Upper lobe of left lung (tissue), 6 donors: ENCODE data around the gene DNAJA2. TPM values are rescaled to one million over a fixed set of nuclear protein-coding genes. Genes with fewer than 3 reads are reported as not detected.

Experiments
- ATAC-seq, 2 donors: fragments of 200-7000 bp; cut with Tn5 transposase; one replicate each; pipeline ENCODE4 v1.9.1; 2022; ENCODE audit warnings: mild to moderate bottlenecking in 2 of 2, moderate library complexity in 2 of 2; ENCODE audit not compliant: low FRiP score in 2 of 2
- DNase-seq, 2 donors: peaks; one replicate each; pipeline ENCODE4 v3.0.0-alpha.2; 2019 to 2020
- H3K27ac ChIP-seq, 4 donors: fragments of 200-600 bp; sonication (generic); one replicate each; pipeline ENCODE4 v1.5.1; 2016 to 2019
- H3K27me3 ChIP-seq, 4 donors: fragments of 200-600 bp; sonication (generic); one replicate each; pipeline ENCODE4 v1.5.1; 2017 to 2019
- H3K36me3 ChIP-seq, 4 donors: fragments of 200-600 bp; sonication (generic); one replicate each; pipeline ENCODE4 v1.5.1; 2016 to 2019
- H3K4me1 ChIP-seq, 4 donors: fragments of 200-600 bp; sonication (generic); one replicate each; pipeline ENCODE4 v1.5.1; 2018 to 2019
- H3K4me3 ChIP-seq, 4 donors: fragments of 200-600 bp; sonication (generic); one replicate each; pipeline ENCODE4 v1.5.1; 2017 to 2019; ENCODE audit warnings: mild to moderate bottlenecking in 2 of 4, moderate library complexity in 1 of 4
- H3K9me3 ChIP-seq, 4 donors: fragments of 200-600 bp; sonication (generic); one replicate each; pipeline ENCODE4 v1.5.1; 2018 to 2019
- CTCF ChIP-seq, 6 experiments: fragments of 450-650 bp in 4 of 6; fragments of 200-600 bp in 2 of 6; sonication (generic) in 2 of 6; IDR thresholded peaks; one replicate each; pipeline ENCODE4 v1.5.1; 2016 to 2019; ENCODE audit warnings: antibody characterized with exemption in 6 of 6
- EP300 ChIP-seq, 4 donors: sonication (generic); formaldehyde crosslinking; IDR thresholded peaks; one replicate each; pipeline ENCODE4 v1.5.1; 2017; ENCODE audit warnings: antibody characterized with exemption in 4 of 4, control low read depth in 2 of 4
- POLR2A ChIP-seq, 4 donors: fragments of 450-650 bp; IDR thresholded peaks; one replicate each; pipeline ENCODE4 v1.5.1; 2016 to 2017; ENCODE audit warnings: antibody characterized with exemption in 4 of 4, mild to moderate bottlenecking in 2 of 4
- POLR2AphosphoS5 ChIP-seq, 2 donors: sonication (generic); formaldehyde crosslinking; IDR thresholded peaks; one replicate each; pipeline ENCODE4 v1.5.1; 2017; ENCODE audit warnings: antibody characterized with exemption in 2 of 2
- WGBS, 2 donors: methylation state at CpG; one replicate each; pipeline ENCODE4 v1.1.5; 2017 to 2018; 5-methylcytosine and 5-hydroxymethylcytosine counted together
- total RNA-seq, 6 donors: library from RNA; depleted of rRNA in 4 of 6; stranded (reverse); fragments of >200 nt in 4 of 6; gene quantifications; one replicate each; pipeline versions ENCODE4 v1.1.0 to v1.2.1, GENCODE V29; 2016 to 2021
- donor health status: DM: no; HTN: no; CAD: no; lungs with moderate emphysema.
- donor health status: DM: no; HTN: yes; CAD: no; lungs with severe emphysema.

DNAJA2 gene
- total RNA-seq, 6 donors from 2014 or later, result 15.7 to 51.2 (median 41.0) TPM

- 94 to 98% methylated on average over 2 of the region's 2 CpGs for WGBS, 2 donors
- H3K9me3 ChIP-seq, result no peaks in the 10 kb centered on the region
- no peaks in the 10 kb centered on the region for H3K27me3 ChIP-seq
- no peaks in the 10 kb centered on the region for H3K36me3 ChIP-seq
- peaks cover 0 to 3% (median 0%) of the 10 kb centered on the region in 4 donors for H3K4me1 ChIP-seq
- ATAC-seq (no peak), DNase-seq (no peak)
- no peak overlapping the region for H3K27ac ChIP-seq
- H3K4me3 ChIP-seq, result no peak overlapping the region
- TF ChIP-seq EP300 (IDR thresholded peaks at IDR 0.05), result no peak
- TF ChIP-seq POLR2AphosphoS5 (IDR thresholded peaks at IDR 0.05), result no peak
- TF ChIP-seq CTCF (IDR thresholded peaks at IDR 0.05), result no peak
- TF ChIP-seq POLR2A (IDR thresholded peaks at IDR 0.05), result no peak
Observed at GRCh38 chr16:46915483-46916025, 57.9 kb downstream of the DNAJA2 start.

- no peak for DNase-seq
- TF ChIP-seq EP300 (IDR thresholded peaks at IDR 0.05), result no peak
- no peak for TF ChIP-seq POLR2A (IDR thresholded peaks at IDR 0.05)
- no peak for TF ChIP-seq CTCF (IDR thresholded peaks at IDR 0.05)
- no peak for TF ChIP-seq POLR2AphosphoS5 (IDR thresholded peaks at IDR 0.05)
- peaks cover 0 to 3% (median 0%) of the 10 kb centered on the region in 4 donors for H3K36me3 ChIP-seq
Observed at GRCh38 chr16:46914556-46915201, 58.8 kb downstream of the DNAJA2 start.

GRCh38 chr16:46911650-46912049, 61.8 kb downstream of the DNAJA2 start:
- WGBS, 2 donors, result 76 to 84% methylated on average over 4 of the region's 4 CpGs
- no peaks in the 10 kb centered on the region for H3K9me3 ChIP-seq

More at GRCh38 chr16:46914556-46915201, 58.8 kb downstream of the DNAJA2 start:
- H3K4me3 ChIP-seq, result no peak overlapping the region
- WGBS, 2 donors, result 96 to 98% methylated on average over 11 of the region's 11 CpGs
- H3K9me3 ChIP-seq, result no peaks in the 10 kb centered on the region
- ATAC-seq, result no peak
- H3K4me1 ChIP-seq, result no peaks in the 10 kb centered on the region
- H3K27ac ChIP-seq, result no peak overlapping the region
- H3K27me3 ChIP-seq, result no peaks in the 10 kb centered on the region

GRCh38 chr16:46911038-46911437, 62.4 kb downstream of the DNAJA2 start:
- Histone ChIP-seq H3K36me3 (peaks cover 0 to 7% (median 0%) of the 10 kb centered on the region in 4 donors), H3K4me1 (no peaks in the 10 kb centered on the region), H3K27ac (no peak overlapping the region), H3K4me3 (no peak overlapping the region), H3K9me3 (no peaks in the 10 kb centered on the region), H3K27me3 (no peaks in the 10 kb centered on the region)
- no peak for TF ChIP-seq EP300 (IDR thresholded peaks at IDR 0.05)
- TF ChIP-seq CTCF (IDR thresholded peaks at IDR 0.05), result no peak
- no peak for TF ChIP-seq POLR2AphosphoS5 (IDR thresholded peaks at IDR 0.05)
- TF ChIP-seq POLR2A (IDR thresholded peaks at IDR 0.05), result no peak
- ATAC-seq (no peak), DNase-seq (no peak)
- 68 to 73% methylated on average over 3 of the region's 3 CpGs for WGBS, 2 donors

More at GRCh38 chr16:46911650-46912049, 61.8 kb downstream of the DNAJA2 start:
- Histone ChIP-seq H3K27me3 (no peaks in the 10 kb centered on the region), H3K36me3 (peaks cover 0 to 7% (median 0%) of the 10 kb centered on the region in 4 donors), H3K27ac (no peak overlapping the region), H3K4me3 (no peak overlapping the region), H3K4me1 (no peaks in the 10 kb centered on the region)
- TF ChIP-seq POLR2AphosphoS5 (IDR thresholded peaks at IDR 0.05), result no peak
- TF ChIP-seq POLR2A (IDR thresholded peaks at IDR 0.05), result no peak
- TF ChIP-seq EP300 (IDR thresholded peaks at IDR 0.05), result no peak
- no peak for TF ChIP-seq CTCF (IDR thresholded peaks at IDR 0.05)
- ATAC-seq (no peak), DNase-seq (no peak)
